ENCODE measurements around the gene MROH9.

GRCh38 chr1:171062902-171063301, 127.6 kb downstream of the MROH9 start:
- TF ChIP-seq CTCF (IDR thresholded peaks at IDR 0.05; ENCODE audit: poor library complexity) (no peak), EZH2phosphoT487 (IDR thresholded peaks at IDR 0.05; ENCODE audit: low read depth, severe bottlenecking, unreplicated experiment) (no peak)
